ENCODE data around the gene NCAPD2.
"Not testable (repeated sequence)": the region's sequence is repeated elsewhere in the genome, so short reads cannot be mapped to it uniquely, and the experiment has no call there.

The NCAPD2 gene

DNA sequence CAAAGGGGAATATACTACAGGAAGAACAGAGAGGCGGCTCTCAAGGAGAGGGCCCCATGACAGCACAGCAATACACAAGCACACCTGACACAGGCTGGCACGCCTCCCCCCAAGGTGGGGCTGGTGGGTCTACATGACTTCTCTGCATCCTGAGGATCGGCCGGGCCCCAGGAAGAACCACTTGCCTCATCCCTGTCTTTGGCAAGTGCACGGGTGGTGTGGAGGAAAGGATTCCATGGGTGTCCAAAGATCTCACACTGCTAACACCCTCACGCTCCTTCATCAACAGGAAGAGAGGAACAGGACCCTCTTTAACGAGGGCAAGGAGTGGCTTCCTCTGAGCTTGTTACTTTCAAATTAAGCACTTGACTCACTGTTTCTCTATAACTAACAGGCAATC, 30.7 kb upstream of the NCAPD2 start:
- DNase-seq (ENCODE audit: low read depth): no peak

DNA sequence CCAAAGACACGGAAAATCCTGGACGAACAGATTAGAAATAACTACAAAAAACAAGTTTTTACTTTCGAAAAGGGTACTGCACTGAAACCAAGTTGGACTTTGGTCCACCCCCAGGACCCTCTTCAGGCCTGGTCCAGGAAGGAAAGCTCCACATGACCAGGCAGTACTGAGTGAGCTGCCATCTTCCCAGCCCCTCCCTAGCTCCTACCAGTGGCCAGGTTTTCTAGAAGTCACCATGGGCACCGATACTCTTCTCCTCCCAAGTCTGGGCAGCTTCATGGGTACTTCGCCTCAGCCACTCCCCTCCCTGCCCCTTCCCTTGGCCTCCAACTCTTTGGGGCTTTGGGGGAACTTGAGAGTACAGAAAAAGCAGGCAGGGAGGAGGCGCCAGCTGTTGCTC, 30.0 kb upstream of the NCAPD2 start:
- DNase-seq (ENCODE audit: low read depth): no peak

DNA sequence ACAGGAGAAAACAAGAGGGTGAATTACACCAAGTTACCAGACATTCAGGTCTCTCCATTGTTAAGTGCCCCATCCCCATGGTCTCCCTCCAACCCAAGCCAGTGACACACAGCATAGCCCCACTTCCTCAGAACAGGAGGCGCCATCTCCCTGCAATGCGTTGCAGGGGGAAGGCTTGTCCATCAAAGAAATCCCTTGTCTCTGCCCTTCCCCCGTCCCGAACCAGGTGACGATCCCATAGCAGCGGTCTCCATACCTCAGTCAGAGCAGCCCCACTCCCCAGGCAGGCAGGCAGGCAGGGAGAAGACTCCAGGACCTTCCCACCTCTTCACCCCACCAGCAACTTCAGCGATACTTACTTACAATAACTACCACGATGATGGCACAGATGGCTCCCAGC, 29.4 kb upstream of the NCAPD2 start:
- no peak for DNase-seq (ENCODE audit: low read depth)

DNA sequence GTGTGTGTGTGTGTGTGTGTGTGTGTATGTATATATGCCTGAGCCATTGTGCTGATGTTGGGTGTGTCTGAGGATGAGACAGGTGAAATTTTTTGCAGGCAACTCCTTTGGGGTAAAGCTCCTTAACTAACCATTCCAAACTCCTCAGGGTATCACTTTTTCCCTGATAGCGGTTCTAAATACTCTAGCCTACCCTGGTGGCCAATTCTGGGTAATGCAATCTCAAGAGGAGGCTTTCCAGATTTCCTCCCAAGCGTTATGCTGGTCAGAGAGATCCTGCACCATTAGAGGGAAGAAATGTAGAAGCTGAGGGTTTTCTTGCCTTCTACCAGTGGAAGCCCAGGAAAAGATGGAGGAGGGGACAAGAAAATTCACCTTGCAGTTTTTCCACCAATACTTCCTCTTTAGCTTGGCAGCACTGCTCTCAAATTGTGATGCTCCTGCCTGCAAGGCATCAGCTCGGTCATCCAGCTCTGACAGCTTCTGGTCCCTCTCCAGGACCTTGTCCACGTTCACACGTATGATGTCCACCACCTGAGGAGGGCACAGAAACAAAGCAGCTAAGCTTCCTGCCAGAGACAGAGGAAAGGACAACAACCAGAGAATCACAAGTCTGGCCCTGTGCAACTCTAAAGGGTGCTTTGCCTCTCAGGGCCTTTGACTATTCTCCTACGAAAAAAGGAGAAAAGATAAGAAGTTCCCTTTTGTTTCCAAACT, 28.3 kb upstream of the NCAPD2 start:
- peak; percentile 73 for DNase-seq (ENCODE audit: low read depth)

DNA sequence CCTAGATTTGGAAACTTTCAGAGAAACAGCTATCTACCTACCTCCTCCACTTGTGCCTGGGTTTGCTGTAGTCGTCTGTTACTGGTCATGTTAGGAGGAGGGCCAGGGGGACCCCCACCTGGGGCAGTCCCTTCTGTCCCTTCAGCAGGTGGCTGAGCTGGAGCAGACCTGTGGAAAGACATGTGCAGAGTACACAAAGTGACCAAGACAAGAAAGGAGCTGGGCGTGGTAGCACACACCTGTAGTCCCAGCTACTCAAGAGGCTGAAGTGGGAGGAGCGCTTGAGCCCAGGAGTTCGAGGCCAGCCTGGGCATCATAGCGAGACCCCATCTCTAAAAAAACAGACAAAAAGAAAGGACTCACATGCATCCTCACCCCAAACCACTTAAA, 27.7 kb upstream of the NCAPD2 start:
- DNase-seq (ENCODE audit: low read depth): no peak

DNA sequence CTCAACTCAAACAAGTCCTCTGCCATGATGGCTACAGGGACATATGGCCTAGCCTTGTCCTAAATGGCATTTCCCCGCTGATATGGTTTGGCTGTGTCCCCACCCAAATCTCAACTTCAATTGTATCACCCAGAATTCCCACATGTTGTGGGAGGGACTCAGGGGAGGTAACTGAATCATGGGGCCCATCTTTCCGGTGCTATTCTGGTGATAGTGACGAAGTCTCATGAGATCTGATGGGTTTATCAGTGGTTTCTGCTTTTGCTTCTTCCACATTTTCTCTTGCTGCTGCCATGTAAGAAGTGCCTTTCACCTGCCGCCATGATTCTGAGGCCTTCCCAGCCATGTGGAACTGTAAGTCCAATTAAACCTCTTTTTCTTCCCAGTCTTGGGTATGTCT, 27.2 kb upstream of the NCAPD2 start:
- DNase-seq (ENCODE audit: low read depth): not testable (repeated sequence)

DNA sequence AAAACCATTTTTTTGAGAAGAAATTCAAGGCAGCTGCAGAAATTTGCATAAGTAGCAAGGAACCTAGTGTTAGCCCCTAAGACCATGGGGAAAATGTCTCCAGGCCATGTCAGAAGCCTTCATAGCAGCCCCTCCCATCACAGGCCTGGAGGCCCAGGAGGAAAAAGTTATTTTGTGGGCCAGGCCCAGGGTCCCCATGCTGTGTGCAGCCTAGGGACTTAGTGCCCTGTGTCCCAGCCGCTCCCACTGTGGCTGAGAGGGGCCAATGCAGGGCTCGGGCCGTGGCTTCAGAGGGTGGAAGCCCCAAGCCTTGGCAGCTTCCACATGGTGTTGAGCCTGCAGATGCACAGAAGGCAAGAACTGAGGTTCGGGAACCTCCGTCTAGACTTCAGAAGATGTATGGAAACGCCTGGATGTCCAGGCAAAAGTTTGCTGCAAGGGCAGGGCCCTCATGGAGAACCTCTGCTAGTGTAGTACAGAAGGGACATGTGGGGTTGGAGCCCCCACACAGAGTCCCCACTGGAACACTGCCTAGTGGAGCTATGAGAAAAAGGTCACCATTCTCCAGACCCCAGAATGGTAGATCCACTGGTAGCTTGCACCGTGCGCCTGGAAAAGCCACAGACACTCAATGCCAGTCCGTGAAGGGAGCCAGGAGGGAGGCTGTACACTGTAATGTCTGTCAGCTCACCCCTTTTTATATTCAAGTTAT, 26.2 kb upstream of the NCAPD2 start:
- DNase-seq (ENCODE audit: low read depth): not testable (repeated sequence)

DNA sequence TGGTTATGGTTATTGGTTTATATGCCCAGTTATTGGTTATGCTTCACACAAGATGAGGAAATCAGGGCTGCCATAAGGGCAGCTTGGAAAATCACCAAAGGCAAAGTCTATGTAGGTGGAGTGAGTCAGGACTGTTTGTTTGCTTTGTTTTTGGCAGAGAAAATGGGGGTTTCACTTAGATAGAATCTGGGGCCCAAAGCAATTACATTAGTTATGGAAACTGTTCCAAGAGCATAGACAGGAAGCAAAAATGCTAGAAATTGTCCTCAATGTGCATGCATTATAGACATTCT, 25.7 kb upstream of the NCAPD2 start:
- no peak for DNase-seq (ENCODE audit: low read depth)

DNA sequence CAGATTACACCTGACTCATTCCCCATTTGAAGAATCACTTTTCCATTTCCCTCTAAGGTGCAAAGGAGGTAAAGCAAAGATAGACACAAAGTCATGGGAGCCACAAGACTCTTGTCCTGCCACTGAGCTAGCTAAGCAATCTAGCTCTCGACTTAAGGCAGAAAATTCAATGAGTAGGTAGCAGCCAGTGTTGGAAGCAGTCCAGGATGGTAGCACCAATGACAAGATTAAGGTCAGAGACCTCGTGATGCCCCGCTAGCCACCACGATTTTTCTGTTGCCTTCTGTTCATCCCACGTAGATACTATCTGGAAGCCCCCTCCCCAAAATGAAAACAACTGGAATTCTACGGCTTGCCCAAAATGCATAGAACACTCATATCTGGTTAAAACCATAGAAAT, 24.8 kb upstream of the NCAPD2 start:
- no peak for DNase-seq (ENCODE audit: low read depth)

DNA sequence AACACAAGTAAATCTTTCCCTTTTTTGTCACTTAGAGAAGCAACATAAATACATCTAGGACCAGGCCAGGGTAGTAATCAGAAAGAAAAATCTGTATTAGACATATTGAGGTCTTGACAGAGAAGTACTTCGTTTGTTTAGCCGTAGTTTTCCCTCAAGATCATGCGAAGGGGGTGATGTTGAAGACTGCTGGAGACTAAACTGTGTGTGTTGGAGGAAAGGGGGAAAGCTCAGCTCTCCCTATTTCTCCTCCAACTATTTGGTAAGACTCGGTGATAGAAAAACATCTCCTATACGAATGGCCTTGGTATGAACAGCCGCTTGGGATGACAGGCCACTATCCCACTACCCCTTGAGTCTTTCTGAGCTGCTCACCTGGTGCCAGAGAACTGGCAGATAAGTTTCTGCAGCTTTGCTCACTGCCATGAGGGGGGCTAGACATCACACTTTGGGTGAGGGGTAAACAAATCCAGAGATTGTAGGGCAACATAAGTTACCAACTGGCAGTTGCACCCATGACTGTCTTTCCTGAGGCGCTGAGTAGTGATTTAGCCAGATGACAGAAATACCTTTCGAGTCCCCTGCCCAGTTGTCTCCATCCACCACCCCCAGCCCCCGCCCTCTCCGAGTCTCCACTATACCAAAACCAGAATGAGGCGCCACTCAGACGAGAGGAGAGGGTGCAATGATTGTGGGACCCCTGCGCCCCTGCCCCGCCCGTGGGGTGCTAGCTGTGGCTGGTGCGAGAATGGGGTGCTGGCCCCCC, 24.1 kb upstream of the NCAPD2 start:
- no peak for DNase-seq (ENCODE audit: low read depth)

DNA sequence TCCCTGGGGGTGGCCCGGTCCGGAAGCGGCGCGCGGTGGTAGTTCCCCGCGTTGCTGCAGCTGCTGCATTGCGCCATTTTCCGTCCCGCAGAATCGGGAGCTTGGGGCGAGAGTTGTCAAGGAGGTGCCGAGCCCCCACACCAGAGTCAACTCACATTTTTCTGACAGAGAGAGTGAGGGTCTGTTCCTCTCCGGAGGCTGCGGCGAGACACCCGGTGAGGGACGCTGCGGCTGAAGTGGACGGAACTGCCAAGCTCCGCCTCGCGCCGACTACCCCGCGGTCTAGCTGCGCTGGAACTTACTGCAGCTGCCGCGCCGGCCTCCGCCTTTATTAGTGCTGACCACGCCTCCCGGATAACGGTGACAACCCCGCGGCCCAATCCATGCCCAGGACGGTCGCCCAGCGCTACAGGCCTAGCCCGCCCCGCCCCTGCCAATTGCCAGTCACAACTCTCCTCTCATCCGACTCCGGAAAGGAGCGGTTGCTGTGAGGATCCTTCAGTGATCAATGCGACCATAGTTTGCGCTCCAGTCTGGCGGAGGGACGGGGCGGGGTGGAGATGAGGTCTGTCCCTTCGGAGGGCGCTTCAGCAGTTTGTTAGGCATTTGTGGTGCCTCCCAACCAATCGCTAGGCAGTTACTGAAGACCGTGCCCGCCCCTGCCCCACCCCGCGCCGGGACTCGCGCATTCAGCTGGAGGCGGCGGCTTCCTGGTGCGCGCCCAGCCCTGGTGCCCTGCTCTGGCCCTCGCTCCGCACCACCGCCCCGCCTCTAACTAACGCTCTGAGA, 23.3 kb upstream of the NCAPD2 start, which contains the start of gene VAMP1:
VAMP1 (minus strand) TSS at position 303 of the 789 bp plus-strand sequence; CDS start at position 157, 146 bp downstream.
- DNase-seq (ENCODE audit: low read depth): peak; percentile 93

DNA sequence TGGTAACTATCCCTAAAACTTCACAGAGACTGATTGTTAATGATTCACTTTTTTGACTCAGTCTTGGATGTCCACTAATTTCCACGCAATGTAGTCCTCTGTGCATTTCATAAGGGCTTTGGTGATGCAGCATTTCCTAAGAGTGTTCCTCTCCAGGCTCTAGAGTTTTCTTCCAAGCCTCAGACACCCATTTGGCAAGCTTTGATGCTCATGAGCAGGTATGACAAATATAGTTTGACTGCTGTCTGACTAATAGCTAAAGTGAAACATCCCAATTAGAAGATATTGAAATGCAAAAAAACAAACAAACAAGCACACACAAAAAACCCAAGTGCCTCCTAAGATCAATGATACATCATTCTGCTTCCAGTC, 21.9 kb upstream of the NCAPD2 start:
- DNase-seq (ENCODE audit: low read depth): peak; percentile 82

DNA sequence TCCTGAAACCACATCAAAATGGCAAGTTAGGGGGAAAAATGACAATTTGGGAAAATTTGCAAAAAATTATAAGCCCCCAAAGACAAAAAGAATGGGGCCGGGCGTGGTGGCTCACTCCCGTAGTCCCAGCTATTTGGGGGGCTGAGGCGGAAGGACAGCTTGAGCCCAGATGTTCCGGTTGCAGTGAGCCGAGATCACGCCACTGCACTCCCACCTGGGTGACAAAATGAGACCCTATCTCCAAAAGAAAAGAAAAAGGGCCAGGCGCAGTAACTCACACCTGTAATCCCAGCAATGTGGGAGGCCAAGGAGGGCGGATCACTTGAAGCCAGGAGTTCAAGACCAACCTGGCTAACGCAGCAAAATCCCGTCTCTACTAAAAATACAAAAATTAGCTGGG, 21.4 kb upstream of the NCAPD2 start:
- DNase-seq (ENCODE audit: low read depth): no peak

DNA sequence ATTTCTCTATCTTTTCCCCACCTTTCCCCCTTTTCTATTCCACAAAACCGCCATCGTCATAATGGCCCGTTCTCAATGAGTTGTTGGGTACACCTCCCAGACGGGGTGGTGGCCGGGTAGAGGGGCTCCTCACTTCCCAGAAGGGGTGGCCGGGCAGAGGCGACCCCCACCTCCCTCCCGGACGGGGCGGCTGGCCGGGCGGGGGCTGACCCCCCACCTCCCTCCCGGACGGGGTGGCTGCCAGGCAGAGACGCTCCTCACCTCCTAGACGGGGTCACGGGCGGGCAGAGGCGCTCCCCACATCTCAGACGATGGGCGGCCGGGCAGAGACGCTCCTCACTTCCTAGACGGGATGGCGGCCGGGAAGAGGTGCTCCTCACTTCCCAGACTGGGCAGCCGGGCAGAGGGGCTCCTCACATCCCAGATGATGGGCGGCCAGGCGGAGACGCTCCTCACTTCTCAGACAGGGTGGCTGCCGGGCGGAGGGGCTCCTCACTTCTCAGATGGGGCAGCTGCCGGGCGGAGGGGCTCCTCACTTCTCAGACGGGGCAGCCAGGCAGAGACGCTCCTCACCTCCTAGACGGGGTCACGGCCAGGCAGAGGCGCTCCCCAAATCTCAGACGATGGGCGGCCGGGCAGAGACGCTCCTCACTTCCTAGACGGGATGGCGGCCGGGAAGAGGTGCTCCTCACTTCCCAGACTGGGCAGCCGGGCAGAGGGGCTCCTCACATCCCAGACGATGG, 18.5 kb upstream of the NCAPD2 start:
- not testable (repeated sequence) for DNase-seq (ENCODE audit: low read depth)

DNA sequence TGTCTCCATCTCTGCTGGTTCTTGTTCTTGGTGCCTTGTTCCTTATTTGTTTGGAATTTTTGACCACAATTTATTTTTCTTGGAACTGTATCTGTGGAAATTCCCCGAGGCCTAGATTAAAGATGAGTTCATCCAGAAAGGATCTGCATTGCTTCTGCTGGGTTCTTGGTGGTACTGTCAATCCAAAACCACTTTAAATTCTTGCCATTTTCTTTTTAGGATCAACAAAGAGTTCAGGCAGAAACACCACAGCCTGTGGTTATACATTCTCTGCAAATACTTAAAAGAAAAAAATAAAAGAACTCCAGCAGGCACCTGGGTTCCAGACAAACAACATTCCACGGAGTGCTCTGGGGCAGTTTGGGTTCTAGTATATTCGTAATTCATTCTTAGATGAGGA, 17.4 kb upstream of the NCAPD2 start:
- DNase-seq (ENCODE audit: low read depth): peak; percentile 97

DNA sequence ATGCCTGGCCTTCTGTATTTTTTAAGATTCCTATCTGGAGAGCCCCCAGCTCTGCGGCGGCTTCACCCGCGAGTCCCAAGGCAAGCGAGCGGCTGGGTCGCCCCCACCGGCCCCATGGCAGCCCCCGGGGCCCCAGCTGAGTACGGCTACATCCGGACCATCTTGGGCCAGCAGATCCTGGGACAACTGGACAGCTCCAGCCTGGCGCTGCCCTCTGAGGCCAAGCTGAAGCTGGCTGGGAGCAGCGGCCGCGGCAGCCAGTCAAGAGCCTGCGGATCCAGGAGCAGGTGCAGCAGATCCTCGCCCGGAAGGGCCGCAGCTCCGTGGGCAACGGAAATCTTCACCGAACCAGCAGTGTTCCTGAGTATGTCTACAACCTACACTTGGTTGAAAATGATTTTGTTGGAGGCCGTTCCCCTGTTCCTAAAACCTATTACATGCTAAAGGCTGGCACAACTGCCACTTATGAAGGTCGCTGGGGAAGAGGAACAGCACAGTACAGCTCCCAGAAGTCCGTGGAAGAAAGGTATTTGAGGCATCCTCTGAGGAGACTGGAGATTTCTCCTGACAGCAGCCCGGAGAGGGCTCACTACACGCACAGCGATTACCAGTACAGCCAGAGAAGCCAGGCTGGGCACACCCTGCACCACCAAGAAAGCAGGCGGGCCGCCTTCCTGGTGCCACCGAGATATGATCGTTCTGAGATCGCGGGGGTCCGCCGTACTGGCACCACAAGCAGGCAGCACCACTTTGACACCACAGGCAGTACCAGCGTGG, 16.1 kb upstream of the NCAPD2 start:
- not testable (repeated sequence) for DNase-seq (ENCODE audit: low read depth)

DNA sequence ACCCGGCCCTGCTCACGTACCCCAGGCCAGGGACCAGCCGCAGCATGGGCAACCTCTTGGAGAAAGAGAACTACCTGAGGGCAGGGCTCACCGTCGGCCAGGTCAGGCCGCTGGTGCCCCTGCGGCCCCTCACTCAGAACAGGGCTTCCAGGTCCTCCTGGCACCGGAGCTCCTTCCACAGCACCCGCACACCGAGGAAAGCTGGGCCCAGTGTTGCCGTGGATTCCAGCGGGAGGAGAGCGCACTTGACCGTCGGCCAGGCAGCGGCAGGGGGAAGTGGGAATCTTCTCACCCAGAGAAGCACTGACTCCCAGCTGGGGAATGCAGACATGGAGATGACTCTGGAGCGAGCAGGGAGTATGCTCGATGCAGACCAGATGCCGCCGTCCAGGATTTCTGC, 15.5 kb upstream of the NCAPD2 start:
- peak; percentile 79 for DNase-seq (ENCODE audit: low read depth)

DNA sequence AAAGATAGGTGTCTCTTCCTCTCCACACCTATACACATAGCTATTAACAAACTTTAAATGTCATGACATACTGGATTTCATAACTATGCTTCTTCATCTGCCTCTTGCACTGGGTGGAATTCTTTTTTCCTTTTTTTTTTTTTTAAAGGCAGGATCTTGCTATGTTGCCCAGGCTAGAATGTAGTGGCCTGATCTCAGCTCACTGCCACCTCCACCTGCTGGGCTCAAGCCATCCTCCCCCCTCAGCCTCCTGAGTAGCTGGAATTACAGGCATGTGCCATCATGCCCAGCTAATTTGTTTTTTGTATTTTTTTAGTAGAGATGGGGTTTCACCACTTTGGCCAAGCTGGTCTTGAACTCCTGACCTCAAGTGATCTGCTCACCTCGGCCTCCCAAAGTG, 5.7 kb upstream of the NCAPD2 start:
- DNase-seq (ENCODE audit: low read depth): no peak

DNA sequence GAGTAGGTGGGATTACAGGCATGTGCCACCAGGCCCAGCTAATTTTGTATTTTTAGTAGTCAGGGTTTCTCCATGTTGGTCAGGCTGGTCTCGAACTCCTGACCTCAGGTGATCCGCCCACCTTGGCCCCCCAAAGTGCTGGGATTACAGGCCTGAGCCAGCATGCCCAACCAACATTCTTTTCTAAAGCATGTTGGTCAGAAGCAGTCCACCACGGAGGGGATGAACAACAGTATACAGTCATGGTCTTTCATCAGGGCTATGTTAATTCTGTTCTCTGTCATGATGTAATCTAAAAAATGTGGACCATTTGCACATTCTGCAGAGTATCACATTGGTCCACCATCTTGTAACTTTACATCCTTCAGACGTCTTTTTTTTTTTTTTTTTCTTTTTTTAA, 4.5 kb upstream of the NCAPD2 start:
- DNase-seq (ENCODE audit: low read depth): peak; percentile 66

DNA sequence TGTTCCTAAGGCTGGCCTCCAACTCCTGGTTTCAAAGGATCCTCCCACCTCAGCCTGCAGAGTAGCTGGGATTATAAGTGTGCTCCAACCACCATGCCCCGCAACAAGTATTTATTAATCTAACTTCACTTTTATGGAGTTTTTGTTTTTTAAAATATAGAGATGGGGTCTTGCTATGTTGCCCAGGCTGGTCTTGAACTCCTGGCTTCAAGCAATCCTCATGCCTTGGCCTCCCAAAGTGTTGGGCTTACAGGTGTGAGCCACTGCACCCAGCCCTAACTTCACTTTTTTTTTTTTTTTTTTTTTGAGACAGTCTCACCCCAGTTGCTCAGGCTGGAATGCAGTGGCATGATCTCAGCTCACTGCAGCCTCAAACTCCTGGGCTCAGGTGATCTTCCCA, 3.2 kb upstream of the NCAPD2 start:
- DNase-seq (ENCODE audit: low read depth): not testable (repeated sequence)

Data from amniotic epithelial cell (primary cell).